BLaER1 (cell line): ENCODE measurements around the gene FXYD6.
A peak's percentile ranks its signal among the peaks of the same experiment; 100 is the strongest.

Source experiments
- H3K27ac ChIP-seq: shearing (Covaris generic); formaldehyde crosslinking; 2 replicates; pipeline ENCODE4 v1.8.1; 2022
- H3K27me3 ChIP-seq: shearing (Covaris generic); formaldehyde crosslinking; 2 replicates; pipeline ENCODE4 v1.8.1; 2022
- H3K36me3 ChIP-seq: shearing (Covaris generic); formaldehyde crosslinking; 2 replicates; pipeline ENCODE4 v1.8.1; 2022
- H3K4me1 ChIP-seq: shearing (Covaris generic); formaldehyde crosslinking; 2 replicates; pipeline ENCODE4 v1.8.1; 2022
- H3K4me2 ChIP-seq: shearing (Covaris generic); formaldehyde crosslinking; 2 replicates; pipeline ENCODE4 v1.8.1; 2022
- H3K4me3 ChIP-seq: shearing (Covaris generic); formaldehyde crosslinking; 2 replicates; pipeline ENCODE4 v1.8.1; 2022
- H3K9ac ChIP-seq: shearing (Covaris generic); formaldehyde crosslinking; 2 replicates; pipeline ENCODE4 v1.8.1; 2022
- H3K9me3 ChIP-seq: shearing (Covaris generic); formaldehyde crosslinking; 2 replicates; pipeline ENCODE4 v1.8.1; 2022
- H4K20me1 ChIP-seq: shearing (Covaris generic); formaldehyde crosslinking; 2 replicates; pipeline ENCODE4 v1.8.1; 2022
- Cebpa-rat ChIP-seq: shearing (Covaris generic); IDR thresholded peaks from 2 replicates; pipeline ENCODE4 v1.8.1; 2022

FXYD6 gene

DNA sequence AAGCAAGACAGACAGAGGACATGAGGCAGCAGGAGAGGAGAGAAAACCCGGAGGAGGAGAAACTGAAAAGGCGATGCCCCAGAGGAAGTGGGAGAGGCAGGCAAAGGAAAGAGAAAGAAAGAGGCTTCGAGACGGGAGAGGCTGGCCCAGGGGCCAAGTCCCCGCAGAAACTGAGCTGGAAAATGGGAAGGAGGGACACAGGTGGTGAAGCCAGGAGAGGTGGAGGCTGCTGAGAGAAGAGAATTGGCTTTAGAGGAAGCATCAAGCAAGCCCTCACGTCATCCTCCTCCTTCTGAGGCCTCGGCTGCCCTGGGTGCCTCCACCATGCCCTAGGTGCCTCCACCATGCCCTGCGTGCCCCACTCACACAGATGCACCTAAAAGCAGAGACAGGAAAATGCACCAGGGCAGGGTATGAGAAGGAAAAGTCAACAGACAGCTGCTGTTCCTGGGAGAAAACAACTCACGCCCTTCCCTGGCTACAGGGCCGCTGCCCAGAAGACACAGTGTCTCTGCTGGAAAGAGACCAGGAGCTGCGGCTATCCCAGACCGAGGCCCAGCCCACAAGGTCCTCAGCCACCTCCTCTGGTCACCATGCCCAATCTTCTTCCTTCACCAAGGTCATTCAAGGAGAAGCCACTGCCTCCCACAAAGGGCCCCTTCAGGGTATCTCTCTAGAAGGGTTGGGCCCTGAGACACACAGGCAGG lies 14.3 kb downstream of the FXYD6 start:
- no peaks in the 10 kb centered on the region for H4K20me1 ChIP-seq
- no peaks in the 10 kb centered on the region for H3K27me3 ChIP-seq
- H3K4me3 ChIP-seq: no peak overlapping the region
- no peak overlapping the region for H3K9ac ChIP-seq
- H3K4me2 ChIP-seq: peak overlapping the region; percentile 64
- H3K4me1 ChIP-seq: peaks cover 32% of the 10 kb centered on the region
- no peaks in the 10 kb centered on the region for H3K36me3 ChIP-seq
- H3K27ac ChIP-seq: no peak overlapping the region
- no peaks in the 10 kb centered on the region for H3K9me3 ChIP-seq
- TF ChIP-seq Cebpa-rat: no peak

DNA sequence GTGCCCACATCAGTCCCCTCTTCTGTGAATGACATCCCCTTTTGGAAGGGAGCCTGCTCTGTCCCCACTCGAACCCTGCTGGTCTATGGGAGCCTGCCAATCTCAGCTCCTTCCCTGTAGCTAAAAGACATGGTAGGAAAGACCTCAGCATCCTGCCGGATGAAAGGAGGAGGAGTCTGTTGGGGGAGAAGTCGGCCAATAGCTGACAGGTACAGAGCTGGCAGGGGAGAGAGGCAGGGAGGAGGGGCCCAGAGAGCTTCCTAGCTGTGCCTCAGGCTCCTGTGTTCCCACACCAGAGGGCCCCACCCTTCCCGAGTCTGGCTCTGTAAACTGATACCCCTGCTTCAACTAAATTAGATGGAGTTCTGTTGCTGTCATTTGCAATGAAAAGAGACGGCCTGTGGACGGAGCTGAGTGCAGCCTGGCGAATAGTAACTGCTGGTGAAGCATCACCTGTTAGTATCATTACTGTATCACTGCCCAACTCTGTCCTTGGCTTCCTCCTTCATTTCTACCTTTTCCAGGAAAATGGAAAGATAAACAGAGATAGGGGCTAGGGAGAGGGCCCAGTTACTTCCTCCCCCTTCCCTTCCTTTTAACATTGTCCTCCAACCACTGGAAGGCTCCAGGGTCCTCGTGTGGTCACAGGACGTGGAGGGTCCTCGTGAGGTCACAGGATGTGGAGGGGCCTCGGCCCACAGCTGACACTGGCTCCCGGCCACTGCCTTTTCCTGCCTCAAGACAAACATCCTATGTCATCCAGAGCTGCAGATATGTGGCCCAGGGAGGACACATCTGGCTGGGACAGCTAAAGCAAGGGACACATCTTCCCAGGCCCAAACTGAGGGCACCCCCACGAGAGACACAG lies 15.1 kb downstream of the FXYD6 start:
- peaks cover 32% of the 10 kb centered on the region for H3K4me1 ChIP-seq
- H3K27ac ChIP-seq: no peak overlapping the region
- no peaks in the 10 kb centered on the region for H3K9me3 ChIP-seq
- no peaks in the 10 kb centered on the region for H3K27me3 ChIP-seq
- no peak for TF ChIP-seq Cebpa-rat
- H3K4me3 ChIP-seq: no peak overlapping the region
- H3K4me2 ChIP-seq: peak overlapping the region; percentile 64
- H4K20me1 ChIP-seq: no peaks in the 10 kb centered on the region
- H3K36me3 ChIP-seq: no peaks in the 10 kb centered on the region
- no peak overlapping the region for H3K9ac ChIP-seq

DNA sequence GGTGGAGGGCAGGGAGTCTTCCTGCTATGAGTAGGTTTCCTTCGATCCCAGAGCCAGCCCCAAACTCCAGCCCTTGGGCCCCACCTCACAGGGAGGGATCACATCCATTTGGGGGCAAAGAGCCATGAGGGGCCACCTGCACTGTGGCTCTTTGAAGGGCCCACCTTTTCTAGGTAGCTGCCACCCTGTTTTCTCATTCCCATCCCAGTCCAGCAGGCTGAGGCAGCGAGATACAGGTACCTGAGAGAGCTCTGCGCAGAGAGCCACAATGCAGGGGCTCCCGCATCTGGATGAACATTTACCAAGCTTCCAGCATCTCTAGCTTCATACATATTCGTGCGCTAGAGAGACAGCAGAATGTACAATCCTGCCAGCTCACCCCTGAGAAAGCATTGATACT lies 16.3 kb downstream of the FXYD6 start:
- H3K36me3 ChIP-seq: no peaks in the 10 kb centered on the region
- no peaks in the 10 kb centered on the region for H4K20me1 ChIP-seq
- H3K9me3 ChIP-seq: no peaks in the 10 kb centered on the region
- H3K27ac ChIP-seq: no peak overlapping the region
- H3K9ac ChIP-seq: no peak overlapping the region
- no peak overlapping the region for H3K4me2 ChIP-seq
- H3K4me1 ChIP-seq: peaks cover 32% of the 10 kb centered on the region
- no peaks in the 10 kb centered on the region for H3K27me3 ChIP-seq
- TF ChIP-seq Cebpa-rat: no peak
- no peak overlapping the region for H3K4me3 ChIP-seq

DNA sequence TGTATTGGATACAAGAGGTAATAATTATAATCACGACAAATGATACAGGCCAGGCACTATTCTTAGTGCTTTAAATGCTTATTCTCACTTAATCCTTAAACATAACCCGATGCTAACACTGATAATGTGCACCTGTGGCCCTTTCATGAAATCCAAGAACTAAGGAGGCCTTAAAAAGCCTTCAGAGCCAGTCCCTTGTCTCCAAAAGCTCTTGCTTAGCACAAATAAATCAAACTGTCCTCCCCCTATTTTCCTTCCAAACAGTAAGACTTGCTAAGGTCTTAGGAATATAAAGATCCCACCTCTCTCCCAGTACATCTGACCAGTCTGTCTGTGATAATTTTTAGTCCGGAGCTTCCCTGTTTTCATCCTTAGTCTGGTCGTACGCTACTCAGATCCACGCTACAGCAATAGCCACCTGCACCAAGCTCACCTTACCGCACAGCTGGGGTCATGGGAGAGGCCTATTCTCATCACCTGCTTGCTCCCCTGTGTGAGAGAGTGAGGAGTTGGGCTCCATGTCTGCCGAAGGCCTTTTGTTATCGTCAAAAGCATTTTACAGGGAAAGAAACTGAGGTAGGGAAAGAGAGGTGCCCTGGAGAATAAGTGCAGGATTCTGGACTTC lies 16.9 kb downstream of the FXYD6 start:
- Histone ChIP-seq H3K36me3 (no peaks in the 10 kb centered on the region), H4K20me1 (no peaks in the 10 kb centered on the region), H3K27me3 (no peaks in the 10 kb centered on the region), H3K4me3 (no peak overlapping the region), H3K9ac (no peak overlapping the region), H3K4me1 (peaks cover 32% of the 10 kb centered on the region), H3K27ac (no peak overlapping the region), H3K4me2 (no peak overlapping the region), H3K9me3 (no peaks in the 10 kb centered on the region)
- no peak for TF ChIP-seq Cebpa-rat

DNA sequence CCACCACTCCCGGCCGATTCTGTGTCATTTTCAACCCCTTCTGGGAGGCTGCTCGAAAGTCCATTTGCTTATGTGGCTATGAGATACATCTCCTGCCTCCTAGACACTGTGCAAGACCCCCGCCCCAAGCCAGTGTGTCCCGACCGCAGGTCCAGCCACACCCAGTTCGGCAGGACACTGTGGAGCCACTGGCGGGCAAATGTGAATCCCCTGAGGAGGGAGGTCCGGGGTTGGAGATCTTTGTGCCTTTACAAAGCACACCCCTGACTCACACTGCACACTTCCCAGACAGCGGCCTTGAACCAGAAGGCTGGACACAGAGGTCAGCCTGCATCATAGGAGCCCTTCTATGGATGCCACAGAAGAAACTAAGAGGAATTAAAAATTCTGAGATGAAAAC lies 17.4 kb downstream of the FXYD6 start:
- Histone ChIP-seq H3K27ac (no peak overlapping the region), H3K9ac (no peak overlapping the region), H3K4me3 (no peak overlapping the region), H3K9me3 (no peaks in the 10 kb centered on the region), H3K4me2 (no peak overlapping the region), H4K20me1 (no peaks in the 10 kb centered on the region), H3K27me3 (no peaks in the 10 kb centered on the region), H3K4me1 (peaks cover 31% of the 10 kb centered on the region), H3K36me3 (no peaks in the 10 kb centered on the region)
- TF ChIP-seq Cebpa-rat: no peak

DNA sequence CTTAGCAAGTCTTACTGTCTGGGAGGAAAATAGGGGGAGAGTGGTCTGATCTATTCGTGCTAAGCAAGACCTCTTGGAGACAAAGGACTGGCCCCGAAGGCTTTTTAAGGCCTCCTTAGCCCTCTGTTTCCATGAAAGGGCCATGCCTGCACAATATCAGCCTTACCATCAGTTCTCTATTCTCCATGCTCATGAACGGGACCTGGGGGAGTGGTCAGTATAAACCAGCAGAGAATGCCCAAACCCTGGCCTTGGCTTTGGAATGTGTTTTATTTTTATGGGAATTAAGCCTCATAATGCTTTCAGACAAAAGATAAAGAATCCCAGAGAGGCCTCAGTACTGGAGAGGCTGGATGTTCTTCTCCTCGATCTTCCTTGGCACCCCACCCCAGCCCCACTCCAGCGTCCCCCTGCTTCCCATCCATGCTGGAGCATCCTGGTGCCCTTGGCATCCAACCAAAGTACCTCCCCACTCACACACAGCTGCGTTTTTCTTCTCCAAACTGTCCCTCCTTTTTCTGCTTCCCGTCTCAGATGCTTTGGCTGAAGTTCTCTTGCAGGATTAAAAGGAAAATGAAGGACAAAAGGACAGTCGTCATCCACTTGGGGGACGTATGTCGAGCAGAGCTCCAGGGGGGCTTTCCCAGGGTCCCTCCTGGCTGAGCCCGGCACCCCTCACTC lies 18.6 kb downstream of the FXYD6 start:
- peaks cover 7% of the 10 kb centered on the region; the same call in 1 of the 2 replicates for H3K9me3 ChIP-seq
- no peaks in the 10 kb centered on the region for H3K27me3 ChIP-seq
- H3K4me3 ChIP-seq: no peak overlapping the region
- no peak overlapping the region for H3K9ac ChIP-seq
- H3K4me2 ChIP-seq: no peak overlapping the region
- H3K36me3 ChIP-seq: no peaks in the 10 kb centered on the region
- H3K27ac ChIP-seq: no peak overlapping the region
- H3K4me1 ChIP-seq: peaks cover 19% of the 10 kb centered on the region
- no peak for TF ChIP-seq Cebpa-rat
- no peaks in the 10 kb centered on the region for H4K20me1 ChIP-seq

DNA sequence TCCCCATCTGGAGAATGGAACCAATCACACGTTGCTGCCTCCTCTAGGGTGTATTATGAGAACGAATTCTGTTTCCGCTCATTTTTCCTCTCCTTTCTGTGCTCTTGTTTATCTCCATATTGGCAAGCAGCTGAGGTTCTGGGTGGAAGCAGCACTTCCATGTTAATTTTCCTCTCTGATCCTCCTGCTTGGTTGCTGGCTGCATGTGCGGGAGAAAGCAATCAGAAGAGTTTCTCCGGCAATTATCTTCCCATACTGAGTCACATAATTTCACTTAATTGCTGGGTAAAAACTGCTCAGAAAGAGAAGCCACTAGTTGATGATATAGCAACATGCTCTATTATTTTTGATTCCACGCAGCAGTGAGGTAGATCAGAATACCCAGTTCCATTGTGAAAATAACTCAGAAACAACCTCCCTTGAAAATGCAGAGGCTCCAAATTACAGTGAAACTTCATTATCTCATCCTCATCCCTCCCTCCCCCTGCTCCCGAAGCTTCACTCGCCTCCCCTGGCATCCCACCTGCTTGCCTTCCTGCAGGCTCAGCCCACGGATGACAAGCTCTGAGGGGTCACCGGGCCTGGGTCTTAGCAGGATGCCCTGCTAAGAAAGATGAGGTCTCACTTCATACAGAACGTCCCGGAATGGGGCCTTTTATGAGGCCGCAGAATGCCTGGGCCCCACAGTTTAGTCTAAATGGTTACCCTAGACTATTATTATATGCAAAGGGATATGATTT lies 20.4 kb downstream of the FXYD6 start:
- TF ChIP-seq Cebpa-rat: no peak
- no peak overlapping the region for H3K27ac ChIP-seq

DNA sequence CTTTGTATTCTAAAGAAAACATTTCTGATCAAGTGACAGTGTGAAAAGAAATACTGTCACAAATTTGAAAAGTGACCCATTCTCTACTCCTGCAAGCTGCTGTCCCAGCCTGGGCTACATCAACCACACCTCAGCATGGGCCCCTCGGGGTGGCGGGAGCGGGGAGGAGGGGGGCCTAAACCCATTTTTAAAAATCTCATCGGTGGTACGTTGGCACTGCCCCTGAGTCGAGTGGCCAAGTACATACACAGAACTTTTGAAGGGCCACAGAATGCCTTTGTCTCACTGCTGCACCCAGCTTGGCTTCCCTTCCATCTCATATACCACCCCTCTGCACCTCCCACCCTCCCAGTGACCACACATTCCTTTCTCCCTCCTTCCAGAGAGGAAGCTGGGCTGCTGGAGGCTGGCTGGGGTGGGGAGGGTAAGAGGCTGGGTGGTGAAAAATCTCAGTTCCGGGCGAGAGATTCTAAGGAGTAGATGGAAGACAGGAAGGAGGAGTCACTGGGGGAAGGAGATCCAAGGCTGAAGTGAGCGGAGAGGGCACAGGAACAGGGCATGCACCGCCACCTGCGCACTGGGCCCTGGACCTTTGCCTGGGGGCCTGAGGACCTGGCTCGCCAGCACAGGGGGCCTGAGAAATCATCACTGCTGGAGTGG lies 21.1 kb downstream of the FXYD6 start:
- Histone ChIP-seq H3K4me2 (no peak overlapping the region), H3K27ac (no peak overlapping the region), H3K4me1 (no peaks in the 10 kb centered on the region), H4K20me1 (no peaks in the 10 kb centered on the region), H3K9me3 (peaks cover 9% of the 10 kb centered on the region), H3K36me3 (no peaks in the 10 kb centered on the region), H3K4me3 (no peak overlapping the region), H3K27me3 (no peaks in the 10 kb centered on the region), H3K9ac (no peak overlapping the region)
- no peak for TF ChIP-seq Cebpa-rat

More for the DNA sequence above, 20.4 kb downstream of the FXYD6 start:
- no peak overlapping the region for H3K4me2 ChIP-seq
- H3K4me3 ChIP-seq: no peak overlapping the region
- H3K9ac ChIP-seq: no peak overlapping the region
- H3K9me3 ChIP-seq: peaks cover 9% of the 10 kb centered on the region
- H4K20me1 ChIP-seq: no peaks in the 10 kb centered on the region
- H3K27me3 ChIP-seq: no peaks in the 10 kb centered on the region
- H3K4me1 ChIP-seq: peaks cover 1% of the 10 kb centered on the region
- no peaks in the 10 kb centered on the region for H3K36me3 ChIP-seq

DNA sequence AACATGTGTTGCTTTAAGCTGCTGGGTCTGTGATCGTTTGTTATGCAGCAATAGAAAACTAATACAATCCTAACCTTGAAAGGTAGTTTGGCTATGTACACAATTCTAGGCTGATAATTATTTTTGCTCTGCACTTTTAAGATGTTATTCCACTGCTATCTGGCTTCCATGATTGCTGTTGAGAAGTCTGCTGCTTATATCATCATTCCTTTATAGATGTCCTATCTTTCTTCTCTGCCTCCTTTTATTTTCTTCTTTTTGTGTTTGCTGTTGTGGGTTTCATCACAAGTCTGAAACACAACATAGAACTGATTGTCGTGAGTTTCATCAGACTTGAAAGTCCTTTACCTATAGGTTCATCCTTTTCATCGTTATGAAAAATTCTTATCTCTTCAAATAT lies 24.1 kb downstream of the FXYD6 start:
- no peak overlapping the region for H3K4me3 ChIP-seq
- H3K27me3 ChIP-seq: no peaks in the 10 kb centered on the region
- H4K20me1 ChIP-seq: no peaks in the 10 kb centered on the region
- peaks cover 7% of the 10 kb centered on the region for H3K4me1 ChIP-seq
- TF ChIP-seq Cebpa-rat: no peak
- H3K36me3 ChIP-seq: no peaks in the 10 kb centered on the region
- H3K9ac ChIP-seq: no peak overlapping the region
- peaks cover 9% of the 10 kb centered on the region for H3K9me3 ChIP-seq
- H3K27ac ChIP-seq: no peak overlapping the region
- no peak overlapping the region for H3K4me2 ChIP-seq
